K562 (cell line): ENCODE results near the gene KMT2D. TPM values are rescaled to one million over a fixed set of nuclear protein-coding genes. Genes with fewer than 3 reads are reported as not detected.

Experiments
- ATF7 ChIP-seq: fragments of 450-650 bp; IDR thresholded peaks from 2 replicates; pipeline ENCODE4 v1.7.1; 2014; ENCODE audit warnings: mild to moderate bottlenecking, moderate library complexity
- CBX8 ChIP-seq: fragments of 200-600 bp; sonication (generic); IDR thresholded peaks from 2 replicates; pipeline ENCODE4 v1.6.1; 2012; ENCODE audit warnings: borderline replicate concordance, mixed run types, low read depth, mild to moderate bottlenecking, moderate library complexity, mixed read lengths, low read length, control low read depth, inconsistent platforms; ENCODE audit not compliant: poor library complexity, severe bottlenecking; ENCODE audit errors: extremely low read depth
- FOXP1 ChIP-seq: sonication (generic); formaldehyde crosslinking; IDR thresholded peaks from 2 replicates; pipeline ENCODE4 v1.8.0; 2022; ENCODE audit warnings: mild to moderate bottlenecking, missing genetic modification reagents
- GATA2 ChIP-seq: sonication (generic); formaldehyde crosslinking; IDR thresholded peaks from 2 replicates; pipeline ENCODE4 v1.4.0; 2020; ENCODE audit warnings: mild to moderate bottlenecking, missing genetic modification reagents
- HNRNPH1 ChIP-seq: fragments of 200-400 bp; formaldehyde crosslinking; optimal IDR thresholded peaks from 2 replicates; pipeline ENCODE3; 2017; ENCODE audit warnings: low read depth, mild to moderate bottlenecking, low read length, moderate library complexity
- HNRNPL ChIP-seq: fragments of 200-400 bp; formaldehyde crosslinking; IDR thresholded peaks from 2 replicates; pipeline ENCODE4 v1.6.1; 2017; ENCODE audit warnings: low read depth, mild to moderate bottlenecking, low read length
- JUND ChIP-seq, 2 experiments: IDR thresholded peaks; 2 replicates in 1 of 2; 3 replicates in 1 of 2; pipeline ENCODE4 v1.6.1; 2011; ENCODE audit warnings: borderline replicate concordance in 2 of 2, low read depth in 2 of 2, low read length in 2 of 2, improper control_type of control experiment in 1 of 2, missing biosample characterization in 1 of 2, missing genetic modification characterization in 1 of 2, missing genetic modification reagents in 1 of 2
- MAZ ChIP-seq, 2 experiments: fragments of 450-650 bp in 1 of 2; sonication (generic) in 1 of 2; formaldehyde crosslinking; IDR thresholded peaks in 1 of 2; conservative IDR thresholded peaks in 1 of 2; 2 replicates each; pipeline versions ENCODE4 v1.4.0 to v1.5.0; 2020; ENCODE audit warnings: mild to moderate bottlenecking in 1 of 2, missing genetic modification reagents in 1 of 2
- MNT ChIP-seq, 2 experiments: fragments of 450-650 bp; conservative IDR thresholded peaks; 2 replicates each; pipeline ENCODE4 v1.6.1; 2017; ENCODE audit warnings: mild to moderate bottlenecking in 2 of 2, moderate library complexity in 2 of 2
- MYC ChIP-seq, 2 experiments: fragments of 250-450 bp in 1 of 2; sonication (Bioruptor Pico) in 1 of 2; IDR thresholded peaks; 2 replicates each; pipeline versions ENCODE4 v1.5.1 to v1.6.1; 2012 to 2021; ENCODE audit warnings: low read depth in 2 of 2, borderline replicate concordance in 1 of 2, improper control_type of control experiment in 1 of 2, low read length in 1 of 2, mild to moderate bottlenecking in 1 of 2, moderate library complexity in 1 of 2
- NR2C1 ChIP-seq, 2 experiments: fragments of 450-650 bp; IDR thresholded peaks; 2 replicates each; pipeline ENCODE4 v1.6.1; 2017; ENCODE audit warnings: mild to moderate bottlenecking in 2 of 2, antibody characterized with exemption in 1 of 2, inconsistent platforms in 1 of 2, missing compliant biosample characterization in 1 of 2, missing genetic modification characterization in 1 of 2
- TEAD1 ChIP-seq, 2 experiments: fragments of 450-650 bp in 1 of 2; sonication (generic) in 1 of 2; formaldehyde crosslinking; IDR thresholded peaks; 2 replicates each; pipeline versions ENCODE4 v1.4.0 to v1.8.0; 2020 to 2022; ENCODE audit warnings: mild to moderate bottlenecking in 2 of 2, missing genetic modification reagents in 1 of 2
- TOE1 ChIP-seq, 2 experiments: fragments of 450-650 bp in 1 of 2; sonication (generic) in 1 of 2; formaldehyde crosslinking in 1 of 2; IDR thresholded peaks; 2 replicates each; pipeline versions ENCODE4 v1.7.1 to v1.8.0; 2016 to 2022; ENCODE audit warnings: borderline replicate concordance in 2 of 2, mild to moderate bottlenecking in 2 of 2, antibody characterized with exemption in 1 of 2, inconsistent platforms in 1 of 2, low read depth in 1 of 2, missing genetic modification reagents in 1 of 2, moderate library complexity in 1 of 2
- ZBTB1 ChIP-seq: sonication (generic); formaldehyde crosslinking; IDR thresholded peaks from 2 replicates; pipeline ENCODE4 v1.8.1; 2023; ENCODE audit warnings: missing genetic modification reagents, low read depth, mild to moderate bottlenecking, borderline replicate concordance
- ZFPM2 ChIP-seq: fragments of 250-450 bp; sonication (Bioruptor Pico); IDR thresholded peaks from 2 replicates; pipeline ENCODE4 v1.5.1; 2022; ENCODE audit warnings: mild to moderate bottlenecking
- ZNF780A ChIP-seq: fragments of 250-450 bp; sonication (Bioruptor Pico); IDR thresholded peaks from 2 replicates; pipeline ENCODE4 v1.5.0; 2021; ENCODE audit warnings: mild to moderate bottlenecking
- polyA plus RNA-seq, 8 experiments: library from polyadenylated mRNA; depleted of rRNA in 4 of 8; stranded (reverse) in 5 of 8; unstranded in 3 of 8; fragments of >200 nt; fragmentation: Nextera tagmentation in 2 of 8; fragmentation: Illumina TruSeq in 1 of 8; extraction: Ambion mirVana in 2 of 8; extraction: Trizol in 1 of 8; gene quantifications; 2 replicates each; pipeline versions ENCODE4 v1.2.1 to v1.2.3, GENCODE V29; 2011 to 2014; ENCODE audit warnings: inconsistent platforms in 1 of 8, missing spikeins in 1 of 8
- total RNA-seq, 7 experiments: library from RNA; depleted of rRNA in 6 of 7; stranded (reverse); fragments of >200 nt in 6 of 7; fragmentation: Illumina TruSeq in 2 of 7; extraction: Trizol in 2 of 7; gene quantifications; 2 replicates each; pipeline versions ENCODE4 v1.2.1 to v1.2.3, GENCODE V29; 2011 to 2021; ENCODE audit warnings: low replicate concordance in 1 of 7
- TF ChIP-seq, protein P1 (sequence below), 2 experiments: IDR thresholded peaks in 1 of 2; conservative IDR thresholded peaks in 1 of 2; 2 replicates each; pipeline ENCODE4 v1.6.1; 2016; ENCODE audit warnings: low read depth in 2 of 2, mild to moderate bottlenecking in 1 of 2, missing compliant biosample characterization in 1 of 2, missing genetic modification characterization in 1 of 2, moderate library complexity in 1 of 2
- TF ChIP-seq, protein P2 (sequence below): sonication (generic); formaldehyde crosslinking; IDR thresholded peaks from 2 replicates; pipeline ENCODE4 v1.8.1; 2023; ENCODE audit warnings: mild to moderate bottlenecking, missing genetic modification reagents

The KMT2D gene
- total and polyA plus RNA-seq, 9 of the 15 experiments (the other 6 are each of a cell fraction or from before 2014, with no cell fraction given): 0.22 to 93.7 (median 13.7) TPM

- TF ChIP-seq MNT (conservative IDR thresholded peaks at IDR 0.05) (peak in 1 of 2 experiments; percentile 55; a peak in 2 of 4 replicates), ZNF780A (CRISPR knock-in tag) (no peak), ATF7 (peak; percentile 23; the same call in 1 of the 2 replicates), GATA2 (no peak), HNRNPL (no peak), TEAD1 (CRISPR knock-in tag; IDR thresholded peaks at IDR 0.05) (peak in 1 of 2 experiments; percentile 30; a peak in 1 of 4 replicates), TOE1 (IDR thresholded peaks at IDR 0.05; ENCODE audit: borderline replicate concordance) (no peak), TOE1 (CRISPR knock-in tag; IDR thresholded peaks at IDR 0.05; ENCODE audit: borderline replicate concordance, low read depth) (peak; percentile 84; the same call in 1 of the 2 replicates), JUND (IDR thresholded peaks at IDR 0.05; ENCODE audit: borderline replicate concordance, low read depth, low read length) (peak; percentile 60), JUND (tag; IDR thresholded peaks at IDR 0.05; ENCODE audit: borderline replicate concordance, low read depth, low read length) (peak; percentile 17; the same call in 1 of the 3 replicates), ZBTB1 (CRISPR knock-in tag) (no peak), CBX8 (no peak), FOXP1 (CRISPR knock-in tag) (0 out of 2 replicates have a peak, but pooled peaks have one; percentile 22), NR2C1 (IDR thresholded peaks at IDR 0.05) (no peak), NR2C1 (tag; IDR thresholded peaks at IDR 0.05) (peak; percentile 61), HNRNPH1 (no peak), MAZ (CRISPR knock-in tag; conservative IDR thresholded peaks at IDR 0.05 in 1 of 2, IDR thresholded peaks at IDR 0.05 in 1 of 2) (no peak), ZFPM2 (CRISPR knock-in tag) (no peak), MYC (IDR thresholded peaks at IDR 0.05; ENCODE audit: low read depth, low read length) (0 out of 2 replicates have a peak, but pooled peaks have one; percentile 7), MYC (CRISPR knock-in tag; IDR thresholded peaks at IDR 0.05; ENCODE audit: borderline replicate concordance, low read depth) (no peak)
- TF ChIP-seq, protein P1, sequence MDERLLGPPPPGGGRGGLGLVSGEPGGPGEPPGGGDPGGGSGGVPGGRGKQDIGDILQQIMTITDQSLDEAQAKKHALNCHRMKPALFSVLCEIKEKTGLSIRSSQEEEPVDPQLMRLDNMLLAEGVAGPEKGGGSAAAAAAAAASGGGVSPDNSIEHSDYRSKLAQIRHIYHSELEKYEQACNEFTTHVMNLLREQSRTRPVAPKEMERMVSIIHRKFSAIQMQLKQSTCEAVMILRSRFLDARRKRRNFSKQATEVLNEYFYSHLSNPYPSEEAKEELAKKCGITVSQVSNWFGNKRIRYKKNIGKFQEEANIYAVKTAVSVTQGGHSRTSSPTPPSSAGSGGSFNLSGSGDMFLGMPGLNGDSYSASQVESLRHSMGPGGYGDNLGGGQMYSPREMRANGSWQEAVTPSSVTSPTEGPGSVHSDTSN (CRISPR knock-in tag; IDR thresholded peaks at IDR 0.05; ENCODE audit: low read depth): no peak
- TF ChIP-seq, protein P1 (tag; conservative IDR thresholded peaks at IDR 0.05; ENCODE audit: low read depth): no peak
- TF ChIP-seq, protein P2, sequence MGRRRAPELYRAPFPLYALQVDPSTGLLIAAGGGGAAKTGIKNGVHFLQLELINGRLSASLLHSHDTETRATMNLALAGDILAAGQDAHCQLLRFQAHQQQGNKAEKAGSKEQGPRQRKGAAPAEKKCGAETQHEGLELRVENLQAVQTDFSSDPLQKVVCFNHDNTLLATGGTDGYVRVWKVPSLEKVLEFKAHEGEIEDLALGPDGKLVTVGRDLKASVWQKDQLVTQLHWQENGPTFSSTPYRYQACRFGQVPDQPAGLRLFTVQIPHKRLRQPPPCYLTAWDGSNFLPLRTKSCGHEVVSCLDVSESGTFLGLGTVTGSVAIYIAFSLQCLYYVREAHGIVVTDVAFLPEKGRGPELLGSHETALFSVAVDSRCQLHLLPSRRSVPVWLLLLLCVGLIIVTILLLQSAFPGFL (CRISPR knock-in tag): no peak
These were observed 48.4 kb upstream of the KMT2D start (continued) for GRCh38 chr12:49108958-49109404.
